GM23248 (cell line): Measurements from ENCODE around the gene HOXD1.

ENCODE experiments used
- EZH2 ChIP-seq: fragments of 200-600 bp; sonication (generic); IDR thresholded peaks from 2 replicates; pipeline ENCODE4 v1.6.1; 2018; ENCODE audit warnings: antibody characterized with exemption, mild to moderate bottlenecking; ENCODE audit not compliant: insufficient read depth, poor library complexity, severe bottlenecking
- EZH2phosphoT487 ChIP-seq: fragments of 200-600 bp; sonication (generic); IDR thresholded peaks from 2 replicates; pipeline ENCODE4 v1.6.1; 2018; ENCODE audit warnings: antibody characterized with exemption, moderate library complexity, mild to moderate bottlenecking, low read depth; ENCODE audit not compliant: insufficient read depth

- TF ChIP-seq EZH2 (no peak), EZH2phosphoT487 (no peak)
These were observed 22.6 kb downstream of the HOXD1 start for GRCh38 chr2:176211110-176211509.
